Kidney (tissue), 14 donors: ENCODE measurements around the gene XCL2. TPM values are rescaled to one million over a fixed set of nuclear protein-coding genes. Genes with fewer than 3 reads are reported as not detected.

Experiments
- DNase-seq, 5 donors: peaks; one replicate each; pipeline ENCODE4 v3.0.0-alpha.2; 2013 to 2020
- FAIRE-seq: peaks from 2 replicates; lab custom pipeline; 2012; peaks lifted over from hg19 to GRCh38; lab: Jason Lieb, UNC
- H3K27ac ChIP-seq, 2 donors: one replicate each; pipeline ENCODE4 v1.7.0; 2013; ENCODE audit warnings: low read depth in 2 of 2, low read length in 2 of 2, inconsistent platforms in 1 of 2
- H3K27me3 ChIP-seq: one replicate; pipeline ENCODE4 v1.7.1; 2013; ENCODE audit warnings: low read length, inconsistent platforms; ENCODE audit not compliant: control insufficient read depth, insufficient read depth
- H3K36me3 ChIP-seq, 3 donors: one replicate each; pipeline versions ENCODE4 v1.7.0 to v1.7.1; 2013; ENCODE audit warnings: low read length in 3 of 3, control low read depth in 1 of 3, inconsistent platforms in 1 of 3; ENCODE audit not compliant: insufficient read depth in 3 of 3, control insufficient read depth in 2 of 3
- H3K4me1 ChIP-seq, 3 donors: one replicate each; pipeline versions ENCODE4 v1.7.0 to v1.7.1; 2013; ENCODE audit warnings: low read length in 3 of 3, inconsistent platforms in 1 of 3, low read depth in 1 of 3; ENCODE audit not compliant: control insufficient read depth in 2 of 3, insufficient read depth in 2 of 3
- H3K4me3 ChIP-seq, 3 donors: one replicate each; pipeline versions ENCODE4 v1.7.0 to v1.8.1; 2013; ENCODE audit warnings: low read length in 3 of 3, control low read depth in 1 of 3, inconsistent platforms in 1 of 3
- H3K9ac ChIP-seq, 3 donors: one replicate each; pipeline versions ENCODE4 v1.7.0 to v1.7.1; 2013; ENCODE audit warnings: low read length in 3 of 3, control low read depth in 1 of 3, inconsistent platforms in 1 of 3
- H3K9me3 ChIP-seq, 3 donors: one replicate each; pipeline versions ENCODE4 v1.7.0 to v1.7.1; 2013; ENCODE audit warnings: low read length in 3 of 3, control low read depth in 1 of 3, inconsistent platforms in 1 of 3; ENCODE audit not compliant: control insufficient read depth in 2 of 3, insufficient read depth in 1 of 3
- CTCF ChIP-seq: IDR thresholded peaks from 3 replicates; pipeline ENCODE4 v1.5.1; 2012; ENCODE audit warnings: mild to moderate bottlenecking, moderate library complexity, borderline replicate concordance; ENCODE audit not compliant: insufficient read depth; ENCODE audit errors: extremely low read depth
- intact Hi-C: fragments of 100-400 bp; cut with DNase I; formaldehyde crosslinking; loops from one replicate; pipeline ENCODE4 v1.11.1; 2022
- polyA plus RNA-seq: library from polyadenylated mRNA; stranded (reverse); fragments of 350-450 nt; fragmentation: Illumina TruSeq; extraction: RNeasy Lipid Tissue Mini Kit (QIAGEN cat#74804); gene quantifications from one replicate; pipeline ENCODE4 v1.2.3, GENCODE V29; 2014; ENCODE audit warnings: low read depth, low replicate concordance; ENCODE audit not compliant: insufficient read depth
- total RNA-seq: library from RNA; stranded (reverse); fragmentation: NEBNext Ultra II Directional; extraction: Animal tissue kit (Norgen Biotek cat#: 25700); gene quantifications from one replicate; pipeline ENCODE4 v1.2.1, GENCODE V29; 2021
- donor health status: control.
- donor health status: control.
- donor health status: control.
- donor health status: control.
- donor health status: control.
- donor health status: DM: yes; HTN: yes; CAD: no.
- donor health status: Normal renal cell carcinoma (clear cell type).

The XCL2 gene
- total and polyA plus RNA-seq, 2 donors from 2014 or later: 1.6 TPM; not detected in 1

- H3K27me3 ChIP-seq: no peaks in the 10 kb centered on the region
- no peaks in the 10 kb centered on the region for H3K9me3 ChIP-seq
- FAIRE-seq (no peak), DNase-seq (no peak)
- intact Hi-C loops: no loop called here
- H3K4me1 ChIP-seq: no peaks in the 10 kb centered on the region
- H3K27ac ChIP-seq: no peak overlapping the region
- H3K4me3 ChIP-seq: no peak overlapping the region
- no peaks in the 10 kb centered on the region for H3K36me3 ChIP-seq
- no peak for TF ChIP-seq CTCF
- H3K9ac ChIP-seq: no peak overlapping the region
These were observed 36.0 kb downstream of the XCL2 start for GRCh38 chr1:168507828-168508227.

- no peak overlapping the region for H3K4me3 ChIP-seq
- no peaks in the 10 kb centered on the region for H3K4me1 ChIP-seq
- no peak for DNase-seq
- FAIRE-seq: no peak
- intact Hi-C loops: no loop called here
- H3K9ac ChIP-seq: no peak overlapping the region
- H3K36me3 ChIP-seq: no peaks in the 10 kb centered on the region
- no peaks in the 10 kb centered on the region for H3K9me3 ChIP-seq
- H3K27ac ChIP-seq: no peak overlapping the region
- TF ChIP-seq CTCF: no peak
- no peaks in the 10 kb centered on the region for H3K27me3 ChIP-seq
These were observed 36.6 kb downstream of the XCL2 start for GRCh38 chr1:168507231-168507630.

- FAIRE-seq (no peak), DNase-seq (no peak)
- Histone ChIP-seq H3K27me3 (no peaks in the 10 kb centered on the region), H3K4me1 (no peaks in the 10 kb centered on the region), H3K27ac (no peak overlapping the region), H3K4me3 (no peak overlapping the region), H3K9ac (no peak overlapping the region), H3K9me3 (no peaks in the 10 kb centered on the region), H3K36me3 (no peaks in the 10 kb centered on the region)
- intact Hi-C loops: no loop called here
- TF ChIP-seq CTCF: no peak
These were observed 37.5 kb downstream of the XCL2 start for GRCh38 chr1:168506204-168506819.

- DNase-seq (no peak), FAIRE-seq (no peak)
- Histone ChIP-seq H3K4me1 (no peaks in the 10 kb centered on the region), H3K9ac (no peak overlapping the region), H3K4me3 (no peak overlapping the region), H3K27ac (no peak overlapping the region), H3K27me3 (no peaks in the 10 kb centered on the region), H3K36me3 (no peaks in the 10 kb centered on the region), H3K9me3 (no peaks in the 10 kb centered on the region)
- intact Hi-C loops: no loop called here
- no peak for TF ChIP-seq CTCF
These were observed 38.8 kb downstream of the XCL2 start for GRCh38 chr1:168505006-168505405.
